GM21526 (cell line): ENCODE measurements around the gene NACC2.

Experiments used
- ATAC-seq: cut with Tn5 transposase; IDR thresholded peaks from one replicate; pipeline ENCODE4 v1.9.1; 2021; ENCODE audit warnings: moderate library complexity; ENCODE audit not compliant: unreplicated experiment, low FRiP score

NACC2 gene

GRCh38 chr9:136002881-136003280 is 92.2 kb downstream of the NACC2 start:
- ATAC-seq = no peak

- ATAC-seq = no peak
These were observed 92.9 kb downstream of the NACC2 start for GRCh38 chr9:136002215-136002614.

GRCh38 chr9:136001231-136001630 is 93.9 kb downstream of the NACC2 start:
- ATAC-seq = no peak

GRCh38 chr9:135998410-135999071 is 96.5 kb downstream of the NACC2 start:
- no peak for ATAC-seq

GRCh38 chr9:135998016-135998380 is 97.1 kb downstream of the NACC2 start:
- ATAC-seq = no peak

DNA sequence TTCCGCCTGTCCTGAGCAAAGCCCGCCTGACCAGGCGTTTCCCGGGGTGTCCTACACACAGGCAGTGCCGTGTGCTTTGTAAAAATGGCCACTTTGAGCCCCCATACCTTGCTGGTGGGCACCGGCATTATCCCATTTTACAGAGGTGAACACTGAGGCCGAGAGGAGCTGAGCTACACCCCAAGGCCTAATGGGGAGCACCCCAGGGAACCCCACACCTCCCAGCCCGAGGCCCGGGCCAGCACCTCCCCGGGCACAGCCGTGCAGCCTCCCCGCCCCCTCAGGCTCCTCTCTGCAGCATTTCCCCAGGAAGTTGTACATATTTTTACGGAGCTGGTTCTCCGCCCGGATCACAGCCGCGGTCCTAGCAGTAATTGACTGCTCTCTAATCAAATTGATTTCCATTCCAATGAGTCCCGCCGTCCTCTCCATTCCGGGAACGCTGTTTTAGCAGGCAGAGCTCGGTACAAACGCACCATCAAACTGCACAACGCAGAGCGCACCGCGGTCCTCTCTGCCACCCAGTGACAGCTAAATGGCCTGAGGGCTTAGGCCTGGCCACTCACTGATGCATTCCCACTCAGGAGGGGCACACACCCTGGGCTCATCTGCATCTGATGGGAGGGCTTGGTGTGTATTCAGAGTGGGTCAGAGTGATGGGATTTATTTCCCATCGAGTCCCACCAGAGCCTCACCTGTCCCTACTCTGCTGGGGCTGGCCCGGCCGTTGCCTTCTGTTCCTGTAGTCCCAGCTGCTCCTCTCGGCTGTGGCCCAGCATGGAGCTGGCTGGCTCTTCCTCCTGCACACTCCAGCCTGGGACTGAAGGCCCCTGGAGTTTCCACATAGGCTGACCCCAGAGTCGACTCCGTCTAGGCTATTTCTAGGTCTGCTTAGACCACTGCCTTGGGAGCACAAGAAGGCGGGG is 97.7 kb downstream of the NACC2 start:
- no peak for ATAC-seq

DNA sequence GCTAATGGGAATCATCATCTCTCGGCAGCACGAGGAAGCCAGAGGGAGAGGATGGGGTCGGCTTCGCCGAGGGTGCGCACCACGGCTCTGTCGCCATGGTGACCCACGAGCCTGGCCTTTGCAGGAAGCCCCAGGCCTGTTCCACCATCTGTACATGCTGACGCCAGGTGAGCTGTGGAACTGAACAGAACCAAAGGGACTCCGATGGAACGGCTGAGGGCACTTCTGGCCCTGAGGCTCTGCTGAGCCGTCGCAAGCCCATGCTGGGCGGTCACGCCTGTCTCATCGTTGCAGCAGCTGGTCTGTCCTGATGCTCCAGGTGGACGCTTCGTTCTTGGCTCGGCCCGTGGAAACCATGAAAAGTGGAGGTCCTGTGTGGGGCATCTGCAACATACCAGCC is 99.3 kb downstream of the NACC2 start:
- ATAC-seq = no peak

DNA sequence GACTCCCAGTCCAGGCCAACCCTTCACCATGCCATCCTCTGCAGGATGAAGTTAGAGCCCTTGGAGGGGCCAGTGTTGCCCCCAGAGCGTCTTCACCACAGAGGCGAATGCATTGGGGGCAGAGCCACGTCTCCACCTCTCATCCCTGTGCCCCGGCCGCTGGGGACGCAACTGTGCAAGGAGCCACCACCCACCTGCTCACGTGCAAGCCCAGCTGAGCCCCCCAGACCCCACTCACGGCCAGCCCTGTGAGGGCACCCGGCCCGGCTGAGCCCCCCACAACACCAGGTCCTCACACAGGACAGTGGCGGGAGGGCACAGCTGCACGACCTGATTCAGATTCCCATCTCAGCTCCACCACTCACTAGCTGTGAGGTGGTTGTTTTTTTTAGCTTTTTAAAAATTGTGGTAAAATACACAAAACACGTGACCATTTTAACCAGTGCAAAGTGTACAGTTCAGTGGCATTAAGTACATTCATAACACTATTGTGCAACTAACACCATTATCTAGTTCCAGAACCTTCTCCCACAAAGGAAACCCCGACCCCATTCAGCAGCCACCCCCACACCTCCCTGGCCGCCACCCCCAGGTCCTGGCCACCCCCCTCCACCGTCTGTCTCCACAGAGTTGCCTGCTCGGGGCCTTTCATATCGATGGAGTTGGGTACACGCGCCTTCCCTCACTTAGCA is 100.4 kb downstream of the NACC2 start:
- ATAC-seq = no peak

GRCh38 chr9:135993765-135994500 is 101.2 kb downstream of the NACC2 start:
- ATAC-seq = no peak

DNA sequence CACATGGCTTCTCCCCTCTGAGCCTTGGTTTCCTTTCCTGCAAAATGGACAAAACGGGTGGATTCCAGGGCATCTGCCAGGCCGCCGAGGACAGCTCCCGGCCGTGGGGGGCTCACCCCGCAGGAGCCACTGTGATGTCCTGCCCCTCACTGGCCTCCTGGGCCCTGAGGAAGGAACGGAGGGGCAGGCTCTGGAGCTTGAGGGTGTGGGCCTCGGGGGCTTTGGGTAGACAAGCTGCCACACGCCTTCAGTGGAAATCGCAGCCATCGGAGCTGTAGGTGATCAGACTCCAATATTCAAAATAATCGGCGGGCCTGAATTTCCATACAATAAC is 101.7 kb downstream of the NACC2 start:
- no peak for ATAC-seq

DNA sequence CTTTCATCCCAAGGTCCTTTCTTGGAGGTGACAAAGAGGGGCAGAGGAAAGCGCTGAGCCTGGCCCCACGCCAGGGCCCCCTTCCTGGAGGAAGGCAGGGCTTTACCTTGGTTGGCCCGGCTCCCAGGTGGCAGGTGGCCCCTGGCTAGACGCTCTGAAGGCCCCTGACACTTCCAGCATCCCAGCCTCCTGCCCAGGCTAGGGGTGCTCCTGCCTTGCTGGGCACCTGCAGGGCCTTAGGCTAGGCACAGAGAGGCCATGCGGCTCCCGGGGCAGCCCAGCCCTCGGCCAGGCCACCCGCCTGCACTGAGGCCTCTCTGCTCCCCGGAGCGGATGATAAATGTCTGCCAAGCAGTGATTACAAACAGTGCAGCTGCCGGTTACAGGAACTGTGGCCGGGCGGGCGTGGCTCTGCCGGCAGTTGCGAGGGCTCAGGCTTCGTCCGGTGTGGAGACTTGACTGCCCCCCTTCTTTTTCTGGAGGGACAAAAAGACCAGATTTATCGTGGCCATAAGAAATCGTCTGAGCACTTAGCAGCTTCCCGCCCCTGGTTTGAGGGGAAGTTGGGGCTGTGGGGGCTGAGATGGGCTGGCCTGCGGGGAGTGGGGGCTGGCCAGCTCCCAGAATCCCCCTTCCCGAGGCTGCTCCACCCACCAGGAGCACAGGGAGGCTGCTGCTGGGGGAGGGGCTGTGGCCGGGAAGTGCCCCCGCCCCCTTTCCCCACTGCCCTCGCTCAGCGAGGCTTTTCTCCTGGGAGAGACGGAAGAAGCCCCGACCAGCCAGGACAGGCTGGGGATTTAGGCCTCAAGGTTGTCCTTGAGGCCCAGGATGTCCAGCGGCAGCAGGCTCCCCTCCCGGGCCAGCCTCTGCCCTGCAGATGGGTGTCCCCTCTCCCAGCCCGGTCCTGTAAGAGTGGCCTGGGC is 102.3 kb downstream of the NACC2 start:
- ATAC-seq = no peak

- ATAC-seq = no peak
These were observed 103.3 kb downstream of the NACC2 start for GRCh38 chr9:135991771-135992170.

- no peak for ATAC-seq
These were observed 104.3 kb downstream of the NACC2 start for GRCh38 chr9:135990468-135991429.

DNA sequence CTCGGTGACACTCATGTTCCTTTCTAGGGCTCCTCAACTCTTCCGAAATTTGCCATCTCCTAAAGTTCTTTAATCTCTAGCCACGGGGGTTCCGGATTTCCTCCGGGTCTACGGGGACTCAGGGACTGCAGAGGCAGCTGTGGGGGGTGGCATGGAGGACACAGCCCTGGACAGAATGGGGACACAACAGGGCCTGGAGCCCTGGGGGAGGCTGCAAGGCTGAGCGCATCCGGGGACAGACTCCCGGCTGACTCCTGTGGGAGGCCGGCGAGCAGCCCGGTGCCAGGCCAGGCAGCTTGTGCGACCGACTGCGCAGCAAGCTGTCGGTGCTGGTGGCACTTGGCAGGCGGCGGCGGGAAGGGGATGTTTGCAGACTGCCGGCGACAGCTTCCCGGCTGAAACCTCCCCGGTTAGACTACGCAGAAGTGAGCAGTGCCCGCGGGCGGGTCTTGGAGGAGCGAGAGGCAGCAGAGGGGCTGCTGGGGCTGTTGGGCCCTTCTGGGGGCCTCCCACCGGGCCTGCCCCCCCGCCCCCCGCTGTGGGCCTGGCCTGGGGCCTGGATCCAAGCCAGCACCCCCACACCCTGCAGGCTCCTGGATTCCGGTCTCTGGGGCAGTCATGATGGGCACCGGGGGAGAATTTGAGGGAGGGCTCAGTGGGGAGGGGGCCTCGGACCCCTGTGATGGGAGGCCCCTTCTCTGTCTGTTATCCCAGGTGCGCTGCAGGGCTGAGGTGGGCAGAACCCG is 105.2 kb downstream of the NACC2 start:
- ATAC-seq = no peak

DNA sequence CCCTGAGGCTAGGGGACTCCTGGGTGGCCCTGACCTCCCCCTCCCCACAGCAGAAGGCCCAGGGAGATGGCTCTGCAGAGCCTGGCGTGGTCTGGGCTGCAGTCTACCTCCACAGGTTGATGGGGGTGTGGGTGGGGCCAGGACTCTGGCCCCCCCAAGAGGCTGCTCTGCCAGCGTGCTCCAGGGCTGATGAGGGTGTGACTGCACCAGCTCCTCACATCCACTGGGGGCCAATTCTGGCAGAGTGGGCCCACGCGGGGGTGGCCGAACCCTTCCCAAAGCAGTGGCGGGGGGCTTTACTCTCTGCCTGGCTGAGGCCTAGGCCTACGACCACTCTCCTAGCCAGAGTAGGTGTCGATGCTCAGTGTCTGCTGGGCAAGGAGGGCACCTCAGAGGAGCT is 105.9 kb downstream of the NACC2 start:
- no peak for ATAC-seq

GRCh38 chr9:135988493-135988892 is 106.6 kb downstream of the NACC2 start:
- ATAC-seq = no peak

GRCh38 chr9:135987838-135988404 is 107.2 kb downstream of the NACC2 start:
- ATAC-seq = no peak

GRCh38 chr9:135986605-135987004 is 108.5 kb downstream of the NACC2 start:
- ATAC-seq = no peak
